HuH-7 (cell line): ENCODE measurements around the gene DPF3.

Experiments
- DNase-seq: peaks from one replicate; pipeline ENCODE4 v3.0.0; 2011; ENCODE audit warnings: low spot score

Gene DPF3

GRCh38 chr14:72800296-72800695 is 93.6 kb downstream of the DPF3 start:
- no peak for DNase-seq

GRCh38 chr14:72796935-72797334 is 97.0 kb downstream of the DPF3 start:
- no peak for DNase-seq

DNA sequence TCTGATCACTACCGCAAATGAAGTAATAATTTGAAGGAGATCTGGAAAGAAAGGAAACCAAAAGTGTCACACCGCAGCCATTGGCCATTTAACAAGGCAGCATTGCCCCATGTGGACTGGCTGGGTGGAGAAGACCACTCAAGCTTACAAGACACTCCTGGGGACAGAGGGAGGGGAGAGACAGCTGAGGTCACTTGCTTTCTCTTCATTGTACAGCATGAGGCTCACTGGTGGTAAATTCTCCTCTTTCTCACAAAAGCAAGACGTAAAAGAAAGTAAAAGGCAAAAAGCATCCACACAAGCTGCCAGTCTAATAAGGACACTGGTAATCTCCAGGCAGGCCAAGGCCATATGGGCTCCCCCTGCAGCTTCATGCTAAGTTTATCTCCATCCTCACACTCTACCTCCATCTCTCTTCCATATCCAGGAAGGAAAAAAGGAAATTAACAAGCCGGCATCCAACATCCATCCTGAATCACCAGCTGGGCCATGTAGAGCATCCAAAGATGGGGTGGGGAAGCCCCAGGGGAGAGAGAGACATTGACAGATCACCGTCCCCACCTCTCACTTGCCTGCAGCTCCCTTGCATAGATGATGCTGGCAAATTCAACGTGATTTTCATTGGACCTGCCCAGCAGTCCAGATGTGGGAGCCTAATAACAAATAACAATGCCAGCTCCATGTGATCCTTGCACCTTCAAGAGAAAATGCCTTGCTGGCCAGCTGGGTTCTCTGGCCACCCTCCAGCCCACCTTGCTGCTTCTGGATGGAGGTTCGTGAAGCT is 100.6 kb downstream of the DPF3 start:
- no peak for DNase-seq

DNA sequence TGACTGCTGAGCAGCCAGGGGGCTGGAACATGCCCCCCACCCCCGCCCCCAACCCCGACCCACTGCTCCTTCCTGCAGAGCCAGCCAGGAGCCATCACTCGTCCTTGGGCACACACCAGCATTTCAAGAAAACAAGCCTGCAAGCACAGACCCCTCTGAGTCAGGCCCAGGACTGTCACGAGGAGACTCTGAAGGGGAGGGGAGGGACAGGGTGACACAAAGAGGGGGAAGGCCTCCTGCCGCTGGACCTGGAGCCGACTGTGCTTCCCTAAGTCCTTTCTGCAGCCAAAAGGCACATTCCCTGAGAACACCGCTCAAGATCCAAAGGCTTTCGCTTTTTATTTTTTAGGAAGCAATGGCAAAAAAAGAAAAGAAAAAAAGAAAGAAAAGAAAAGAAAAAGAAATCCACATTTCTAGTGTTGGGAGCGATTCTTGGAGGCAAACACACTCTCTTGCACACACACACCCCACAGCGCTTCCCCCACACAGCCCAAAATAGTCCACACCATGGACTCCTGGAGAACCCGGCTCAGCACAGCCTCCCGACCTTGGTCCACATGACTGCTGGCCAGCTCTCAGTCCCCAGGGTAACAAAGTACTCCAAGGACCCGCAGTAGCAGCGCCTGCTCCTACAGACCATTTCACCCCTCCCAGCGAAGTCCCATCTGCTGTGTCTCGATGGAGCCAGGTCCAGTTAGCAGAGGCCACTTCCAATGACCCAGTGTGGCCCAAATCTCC is 101.7 kb downstream of the DPF3 start:
- DNase-seq, result no peak

DNA sequence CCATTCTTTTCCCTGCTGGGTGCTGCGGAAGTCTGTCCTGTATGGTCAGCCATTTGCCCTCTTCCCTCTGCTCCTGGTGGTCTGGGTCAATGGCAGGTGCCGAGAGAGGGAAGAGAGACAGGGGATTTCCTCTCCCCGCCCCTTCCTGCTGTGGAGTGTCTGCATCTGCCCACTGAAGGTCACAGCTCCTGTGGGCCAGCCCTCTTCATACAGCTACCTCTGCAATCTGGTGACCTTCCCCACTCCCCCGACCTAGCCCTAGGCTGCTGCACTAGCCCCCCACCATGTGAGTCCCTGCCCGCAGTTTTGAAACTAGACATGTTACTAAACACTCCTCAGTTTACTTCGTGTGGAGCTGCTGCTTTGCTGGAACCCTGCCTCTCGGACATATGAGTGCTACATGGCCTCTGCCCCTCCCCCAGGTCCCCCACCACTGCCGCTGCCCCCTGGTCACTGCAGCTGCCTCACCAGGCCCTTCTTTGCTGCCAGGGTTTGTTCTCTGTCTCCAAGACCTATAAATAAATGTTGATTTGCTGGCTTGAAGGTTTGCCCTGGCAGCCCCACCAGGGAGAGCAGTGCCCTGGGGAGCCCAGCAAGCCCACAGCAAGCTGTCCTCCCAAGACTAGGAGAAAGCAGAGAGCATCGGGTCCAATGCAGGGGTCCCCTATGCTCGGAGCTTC is 102.9 kb downstream of the DPF3 start:
- DNase-seq, result no peak

GRCh38 chr14:72788972-72789728 is 104.8 kb downstream of the DPF3 start:
- DNase-seq, result no peak

GRCh38 chr14:72788255-72788654 is 105.6 kb downstream of the DPF3 start:
- DNase-seq, result no peak

- no peak for DNase-seq
Measured at GRCh38 chr14:72787841-72788240, 106.1 kb downstream of the DPF3 start.

DNA sequence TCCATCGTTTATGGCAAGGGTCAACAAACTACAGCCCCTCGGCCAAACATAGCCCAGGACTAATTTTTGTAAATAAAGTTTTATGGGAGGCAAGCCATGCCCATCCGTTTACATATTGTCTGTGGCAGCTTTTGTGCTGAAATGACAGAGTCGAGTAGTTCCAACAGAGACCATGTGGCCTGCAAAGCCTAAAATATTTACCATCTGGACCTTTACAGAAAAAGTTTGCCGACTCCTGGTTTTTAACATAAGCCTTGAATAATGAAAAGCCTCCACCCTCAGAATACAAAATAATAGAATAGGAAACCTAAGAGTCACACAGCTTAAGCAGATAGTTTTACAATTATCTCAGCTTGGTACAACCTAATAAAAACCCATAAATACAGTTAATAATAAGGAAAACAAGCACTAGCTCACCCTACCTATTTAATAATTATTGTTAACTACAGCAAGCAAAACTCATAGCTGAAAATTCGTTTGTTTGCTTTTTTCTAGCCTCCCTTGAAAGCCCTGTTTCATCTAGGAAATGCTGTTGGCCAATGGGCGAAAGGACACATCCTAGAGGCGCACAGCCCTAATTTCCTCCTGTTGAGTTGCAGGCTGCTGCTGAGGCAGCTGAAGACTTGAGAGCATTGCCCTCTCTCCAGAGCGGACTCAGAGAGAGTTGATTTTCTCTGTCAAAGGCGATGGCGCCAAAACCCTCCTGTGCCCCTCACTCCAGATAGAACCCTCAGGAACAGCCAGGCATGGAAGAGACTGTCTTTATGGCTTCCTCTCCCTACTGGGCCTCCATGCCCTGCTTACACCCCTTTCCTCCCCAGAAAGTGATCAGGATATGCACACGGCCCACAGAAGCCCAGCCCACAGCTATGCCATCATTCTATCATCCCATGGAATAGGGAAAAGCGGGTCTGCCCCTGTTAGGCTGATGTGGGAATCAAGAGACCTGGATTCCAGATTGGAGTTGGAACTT is 107.2 kb downstream of the DPF3 start:
- no peak for DNase-seq

GRCh38 chr14:72783741-72784140 is 110.2 kb downstream of the DPF3 start:
- DNase-seq, result no peak

GRCh38 chr14:72782817-72783216 is 111.1 kb downstream of the DPF3 start:
- DNase-seq, result no peak

DNA sequence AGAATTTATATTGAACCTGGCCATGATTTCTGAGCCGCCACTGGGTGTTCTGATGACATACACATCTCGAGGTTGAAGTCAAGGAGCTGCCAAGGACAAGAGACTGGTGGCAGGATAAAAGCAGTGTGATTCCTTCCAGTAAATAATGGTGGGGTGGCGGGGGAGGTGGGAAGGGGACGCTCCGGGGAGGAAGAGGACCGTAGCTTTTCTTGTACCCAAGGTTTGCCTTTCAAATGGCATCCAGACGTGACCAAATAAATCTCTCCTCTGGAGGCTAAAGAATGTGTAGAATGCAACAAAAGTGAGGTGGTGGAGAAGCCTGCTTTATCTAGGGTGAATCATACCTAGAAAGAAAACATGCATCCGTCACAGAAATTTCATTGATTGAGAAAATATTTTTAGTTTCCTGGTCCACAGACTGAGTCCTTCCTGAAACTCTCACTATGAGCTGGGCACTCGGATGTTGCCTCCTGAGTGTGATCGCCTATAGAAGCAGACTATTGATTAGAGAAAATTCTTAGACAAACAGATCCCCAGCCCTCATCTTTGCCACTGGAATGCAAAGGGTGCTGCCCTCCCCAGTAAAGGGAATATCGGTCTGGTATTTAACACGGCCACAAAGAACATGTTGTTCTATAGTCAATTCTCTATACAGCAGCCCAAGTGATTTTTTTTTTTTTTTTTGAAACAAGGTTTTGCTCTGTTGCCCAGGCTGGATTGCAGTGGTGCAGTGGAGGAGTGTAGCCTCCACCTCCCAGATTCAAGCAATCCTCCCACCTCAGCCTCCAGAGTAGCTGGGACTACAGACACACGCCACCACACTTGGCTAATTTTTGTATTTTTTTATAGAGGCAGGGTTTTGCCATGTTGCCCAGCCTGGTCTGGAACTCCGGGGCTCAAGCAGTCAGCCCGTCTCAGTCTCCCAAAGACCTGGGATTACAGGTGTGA is 112.1 kb downstream of the DPF3 start:
- DNase-seq, result no peak

- DNase-seq, result no peak
Measured at GRCh38 chr14:72780751-72781150, 113.2 kb downstream of the DPF3 start.

GRCh38 chr14:72779679-72780078 is 114.2 kb downstream of the DPF3 start:
- no peak for DNase-seq

GRCh38 chr14:72777636-72778035 is 116.3 kb downstream of the DPF3 start:
- no peak for DNase-seq

- peak; percentile 37 for DNase-seq
Measured at GRCh38 chr14:72776701-72777261, 117.1 kb downstream of the DPF3 start.

- DNase-seq, result no peak
Measured at GRCh38 chr14:72775923-72776554, 117.9 kb downstream of the DPF3 start.

DNA sequence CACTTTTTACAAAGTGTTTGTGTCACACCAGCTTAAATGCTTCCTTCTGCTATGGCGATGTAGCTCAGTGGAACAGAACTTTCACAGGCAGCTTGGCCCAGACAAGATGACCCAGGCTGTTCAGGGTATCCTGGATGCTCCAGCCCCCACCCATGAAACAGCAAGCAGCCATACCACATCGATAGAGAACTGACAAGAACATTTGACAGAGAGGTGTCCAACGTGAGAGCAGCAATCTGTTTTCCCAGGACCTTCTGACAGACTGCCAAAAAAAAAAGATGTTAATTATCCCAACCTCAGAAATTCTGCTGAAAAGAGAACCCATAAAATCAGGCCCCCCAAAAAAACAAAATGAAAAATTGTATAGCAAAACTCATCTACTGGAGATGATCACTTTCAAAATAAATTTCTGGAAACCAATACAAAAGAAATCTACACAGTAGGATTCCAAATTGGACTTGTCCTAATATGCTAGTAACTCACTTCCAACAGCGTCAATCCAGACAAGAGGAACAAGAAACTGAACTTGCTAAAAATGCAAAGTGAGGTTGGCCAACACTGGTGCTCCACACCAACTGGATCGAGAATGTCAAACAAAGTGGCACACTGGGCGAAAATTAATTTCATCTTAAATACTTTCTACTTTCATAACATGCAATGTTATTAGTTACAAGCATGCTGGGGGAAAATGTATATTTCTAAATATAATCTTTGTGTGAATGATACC is 118.8 kb downstream of the DPF3 start:
- no peak for DNase-seq
